Thoracic aorta (tissue), 2 donors: ENCODE results near the gene TTC23. TPM values are rescaled to one million over a fixed set of nuclear protein-coding genes. Genes with fewer than 3 reads are reported as not detected.

Source experiments
- ATAC-seq: fragments of 150-250 bp; one replicate; pipeline ENCODE4 v1.8.0; 2017; ENCODE audit warnings: low read depth; ENCODE audit not compliant: insufficient number of reproducible peaks, low FRiP score
- DNase-seq: peaks from one replicate; pipeline ENCODE4 v3.0.0-alpha.2; 2020; ENCODE audit warnings: low spot score
- H3K27ac ChIP-seq, 2 donors: fragments of 200-600 bp; sonication (generic); 1 replicate in 1 of 2; 2 replicates in 1 of 2; pipeline ENCODE4 v1.5.1; 2016; ENCODE audit warnings: mild to moderate bottlenecking in 2 of 2, moderate library complexity in 2 of 2
- H3K27me3 ChIP-seq: fragments of 200-600 bp; sonication (generic); replicated peaks from 2 replicates; pipeline ENCODE4 v1.6.0; 2016; ENCODE audit warnings: mild to moderate bottlenecking; ENCODE audit not compliant: insufficient read depth
- H3K36me3 ChIP-seq: fragments of 200-600 bp; sonication (generic); one replicate; pipeline ENCODE4 v1.5.1; 2016
- H3K4me1 ChIP-seq, 2 donors: fragments of 200-600 bp; sonication (generic); 1 replicate in 1 of 2; 2 replicates in 1 of 2; pipeline versions ENCODE4 v1.5.1 to v1.6.0; 2016; ENCODE audit warnings: low read depth in 2 of 2, mild to moderate bottlenecking in 1 of 2; ENCODE audit not compliant: control insufficient read depth in 1 of 2
- H3K4me3 ChIP-seq: fragments of 200-600 bp; sonication (generic); 2 replicates; pipeline ENCODE4 v1.5.1; 2016; ENCODE audit warnings: mild to moderate bottlenecking
- H3K9me3 ChIP-seq: fragments of 200-600 bp; sonication (generic); 2 replicates; pipeline ENCODE4 v1.5.1; 2016
- total RNA-seq, 2 donors: library from RNA; depleted of rRNA; stranded (reverse); fragments of >200 nt; gene quantifications; one replicate each; pipeline versions ENCODE4 v1.1.0 to v1.2.3, GENCODE V29; 2016
- TF ChIP-seq, protein P1 (sequence below): fragments of 200-600 bp; sonication (generic); IDR thresholded peaks from one replicate; pipeline ENCODE4 v1.5.1; 2019; ENCODE audit warnings: antibody characterized with exemption

Gene TTC23
- total RNA-seq, 2 donors from 2014 or later: 14.2 to 32.8 TPM

DNA sequence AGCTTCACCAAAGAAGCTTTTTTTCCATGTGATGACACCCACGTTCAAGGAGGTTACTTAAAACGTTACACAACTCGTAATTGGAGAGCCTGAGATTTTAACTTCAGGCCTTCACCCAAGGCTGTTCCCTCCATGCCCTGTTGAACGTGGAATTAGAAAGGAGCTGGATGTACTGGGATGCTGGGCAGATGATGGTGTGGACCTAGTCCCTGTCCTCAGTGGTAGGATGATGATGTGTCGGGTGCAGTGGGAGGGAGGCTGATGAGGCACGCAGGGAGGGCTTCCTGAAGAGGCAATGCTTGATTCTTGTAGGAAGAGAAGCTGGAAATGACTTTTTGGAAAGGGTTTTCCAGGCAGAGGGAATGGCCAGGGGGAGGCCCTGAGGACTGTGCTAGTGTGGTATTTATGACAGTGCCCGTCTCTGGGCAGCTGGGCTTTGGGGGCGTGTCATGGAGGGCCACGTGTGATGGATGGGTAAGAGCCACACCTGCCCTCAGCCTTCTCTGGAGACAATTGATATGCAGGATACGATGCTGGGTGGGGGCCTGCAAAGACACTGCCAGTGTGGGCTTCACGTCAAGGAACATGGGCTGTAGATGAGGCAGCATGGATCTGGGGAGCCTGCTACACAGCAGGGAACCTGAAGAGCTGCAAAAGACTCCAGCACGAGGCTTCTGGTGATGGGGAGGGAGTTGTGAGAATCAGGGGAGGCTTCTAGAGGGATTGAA, 129.2 kb downstream of the TTC23 start:
- ATAC-seq (no peak), DNase-seq (no peak)
- H3K27ac ChIP-seq: peak overlapping the region; percentile 42 to 96
- TF ChIP-seq, protein P1, sequence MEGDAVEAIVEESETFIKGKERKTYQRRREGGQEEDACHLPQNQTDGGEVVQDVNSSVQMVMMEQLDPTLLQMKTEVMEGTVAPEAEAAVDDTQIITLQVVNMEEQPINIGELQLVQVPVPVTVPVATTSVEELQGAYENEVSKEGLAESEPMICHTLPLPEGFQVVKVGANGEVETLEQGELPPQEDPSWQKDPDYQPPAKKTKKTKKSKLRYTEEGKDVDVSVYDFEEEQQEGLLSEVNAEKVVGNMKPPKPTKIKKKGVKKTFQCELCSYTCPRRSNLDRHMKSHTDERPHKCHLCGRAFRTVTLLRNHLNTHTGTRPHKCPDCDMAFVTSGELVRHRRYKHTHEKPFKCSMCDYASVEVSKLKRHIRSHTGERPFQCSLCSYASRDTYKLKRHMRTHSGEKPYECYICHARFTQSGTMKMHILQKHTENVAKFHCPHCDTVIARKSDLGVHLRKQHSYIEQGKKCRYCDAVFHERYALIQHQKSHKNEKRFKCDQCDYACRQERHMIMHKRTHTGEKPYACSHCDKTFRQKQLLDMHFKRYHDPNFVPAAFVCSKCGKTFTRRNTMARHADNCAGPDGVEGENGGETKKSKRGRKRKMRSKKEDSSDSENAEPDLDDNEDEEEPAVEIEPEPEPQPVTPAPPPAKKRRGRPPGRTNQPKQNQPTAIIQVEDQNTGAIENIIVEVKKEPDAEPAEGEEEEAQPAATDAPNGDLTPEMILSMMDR: no peak
- H3K36me3 ChIP-seq: no peaks in the 10 kb centered on the region
- no peak overlapping the region for H3K4me3 ChIP-seq
- no peaks in the 10 kb centered on the region for H3K9me3 ChIP-seq
- H3K27me3 ChIP-seq: no peaks in the 10 kb centered on the region
- H3K4me1 ChIP-seq: peaks cover 33 to 87% of the 10 kb centered on the region in 2 donors

DNA sequence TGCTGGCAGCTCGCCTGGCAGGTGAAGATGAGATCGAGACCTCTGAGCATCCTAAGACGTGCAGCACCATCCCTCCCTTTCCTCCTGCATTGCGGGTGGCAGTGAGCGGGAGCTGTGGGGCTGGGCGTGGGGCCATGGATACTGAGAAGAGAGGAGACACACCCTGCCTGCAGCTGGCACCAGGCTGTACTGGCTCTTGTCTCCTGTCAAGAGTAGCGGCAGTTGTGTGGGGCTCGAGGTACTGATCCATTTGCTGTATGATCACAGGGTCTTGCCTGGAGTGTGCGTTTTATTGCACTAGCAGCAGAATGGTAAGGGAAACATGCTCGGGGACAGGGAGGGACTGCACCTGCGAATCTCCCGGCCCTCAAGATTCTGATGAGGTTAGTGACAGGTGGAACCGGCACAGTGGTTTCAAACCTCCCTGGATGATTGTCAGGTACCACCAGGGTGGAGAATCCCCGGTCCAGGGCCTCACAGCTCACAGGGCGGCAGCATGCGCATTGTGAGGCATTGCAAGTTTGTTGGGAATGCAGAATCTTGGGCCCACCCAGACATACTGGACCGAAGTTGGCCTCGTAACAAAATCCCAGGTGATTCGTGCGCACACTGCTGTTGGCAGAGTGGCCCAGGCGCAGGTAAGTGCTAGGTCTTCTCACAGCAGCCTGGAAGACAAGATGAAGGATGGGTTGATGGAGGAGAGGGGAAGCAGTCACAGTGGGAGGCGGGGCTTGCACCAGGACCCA, 130.4 kb downstream of the TTC23 start:
- TF ChIP-seq, protein P1: no peak
- Histone ChIP-seq H3K36me3 (no peaks in the 10 kb centered on the region), H3K4me1 (peaks cover 22 to 86% of the 10 kb centered on the region in 2 donors), H3K27ac (no peak overlapping the region), H3K4me3 (no peak overlapping the region), H3K9me3 (no peaks in the 10 kb centered on the region), H3K27me3 (no peaks in the 10 kb centered on the region)
- ATAC-seq (no peak), DNase-seq (no peak)

DNA sequence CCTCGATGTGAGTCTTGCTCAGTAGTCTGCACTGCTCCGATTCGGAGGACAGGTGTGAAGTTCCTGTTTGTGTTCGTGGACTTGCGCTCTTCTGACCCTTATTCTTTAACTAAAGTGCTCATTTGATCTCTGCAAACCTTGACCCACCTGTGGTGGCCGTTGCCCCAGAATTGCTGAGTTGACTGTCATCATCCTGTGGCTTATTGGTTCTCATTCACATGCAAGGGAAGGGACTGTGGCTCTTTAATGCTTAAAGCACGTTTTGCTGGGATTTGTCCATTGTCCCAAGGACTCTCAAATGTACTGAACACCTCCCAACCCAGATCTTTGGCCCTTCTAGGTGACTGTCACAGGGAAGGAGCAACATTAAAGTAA, 131.1 kb downstream of the TTC23 start:
- Histone ChIP-seq H3K36me3 (peaks cover 2% of the 10 kb centered on the region), H3K4me3 (no peak overlapping the region), H3K27me3 (no peaks in the 10 kb centered on the region), H3K27ac (peak overlapping the region; percentile 46 to 87), H3K9me3 (no peaks in the 10 kb centered on the region), H3K4me1 (peaks cover 19 to 81% of the 10 kb centered on the region in 2 donors)
- ATAC-seq (no peak), DNase-seq (no peak)
- TF ChIP-seq, protein P1: no peak

DNA sequence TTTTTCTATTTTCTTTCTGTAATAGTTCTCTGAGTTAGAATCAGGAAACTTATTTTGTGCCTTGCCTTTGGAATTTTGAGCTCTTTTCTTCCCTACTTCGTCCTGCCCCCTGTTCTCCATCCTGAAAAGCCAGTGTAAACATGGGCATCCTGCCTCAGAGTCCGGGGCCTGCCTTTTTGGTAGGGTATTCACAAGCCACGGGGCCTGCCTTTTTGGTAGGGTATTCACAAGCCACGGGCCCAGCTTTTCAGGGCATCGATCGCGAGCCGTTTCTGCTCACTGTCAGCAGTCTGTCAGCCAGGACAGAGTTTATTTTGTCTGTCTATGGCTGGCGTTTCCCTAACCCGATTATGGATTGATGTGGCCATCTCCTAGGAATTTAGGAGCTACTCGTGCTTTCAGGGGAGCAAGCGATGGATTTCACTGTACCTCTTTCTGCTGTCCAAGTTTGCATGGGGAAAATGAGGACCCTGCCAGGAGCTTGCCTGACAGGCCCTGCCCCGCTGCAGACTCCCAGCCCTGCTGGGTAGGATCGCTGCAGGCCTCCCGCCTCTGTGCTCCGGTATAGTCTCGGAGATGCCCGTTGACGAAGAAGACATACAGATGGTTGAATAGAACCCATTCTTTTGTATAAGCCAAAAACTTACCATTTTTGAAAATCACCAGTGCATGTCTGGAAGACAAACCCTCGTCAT, 131.7 kb downstream of the TTC23 start:
- Histone ChIP-seq H3K9me3 (no peaks in the 10 kb centered on the region), H3K36me3 (peaks cover 2% of the 10 kb centered on the region), H3K27ac (peak overlapping the region; percentile 87 to 90), H3K4me1 (peaks cover 15 to 75% of the 10 kb centered on the region in 2 donors), H3K27me3 (no peaks in the 10 kb centered on the region), H3K4me3 (no peak overlapping the region)
- TF ChIP-seq, protein P1: no peak
- no peak for ATAC-seq
- no peak for DNase-seq

DNA sequence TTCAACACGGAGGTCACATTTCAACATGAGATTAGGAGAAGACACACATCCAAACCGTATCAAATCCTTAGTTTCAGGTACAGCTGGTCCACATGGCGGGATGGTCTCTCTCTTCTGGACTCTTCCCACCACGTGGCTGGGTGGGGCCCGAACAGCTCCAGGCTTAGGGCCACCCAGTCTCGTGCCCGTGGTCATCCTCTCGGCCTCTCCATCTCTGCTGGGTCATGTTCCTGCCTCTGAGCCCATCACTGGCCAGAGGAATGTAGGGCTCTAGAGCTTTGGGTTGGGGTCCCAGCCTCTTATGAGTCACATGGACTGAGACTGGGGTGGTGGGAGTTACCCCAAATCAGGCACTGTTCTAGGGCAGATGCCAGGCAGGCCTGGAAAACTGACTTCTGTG, 132.3 kb downstream of the TTC23 start:
- H3K27me3 ChIP-seq: no peaks in the 10 kb centered on the region
- DNase-seq (no peak), ATAC-seq (no peak)
- H3K4me3 ChIP-seq: no peak overlapping the region
- H3K4me1 ChIP-seq: peaks cover 12 to 69% of the 10 kb centered on the region in 2 donors
- peaks cover 2% of the 10 kb centered on the region for H3K36me3 ChIP-seq
- TF ChIP-seq, protein P1: no peak
- no peaks in the 10 kb centered on the region for H3K9me3 ChIP-seq
- H3K27ac ChIP-seq: peak overlapping the region; percentile 87 to 90
